Measurements from ENCODE around the gene RANBP3.

RANBP3 gene

GRCh38 chr19:5993201-5993600, 15.3 kb upstream of the RANBP3 start:
- no peak for ATAC-seq
- TF ChIP-seq CREB5 (CRISPR knock-in tag; IDR thresholded peaks at IDR 0.05; ENCODE audit: low read depth) = no peak

GRCh38 chr19:5992756-5993155, 14.8 kb upstream of the RANBP3 start:
- ATAC-seq = no peak
- no peak for TF ChIP-seq ZNF8 (CRISPR knock-in tag; IDR thresholded peaks at IDR 0.05)
- TF ChIP-seq, protein P1, sequence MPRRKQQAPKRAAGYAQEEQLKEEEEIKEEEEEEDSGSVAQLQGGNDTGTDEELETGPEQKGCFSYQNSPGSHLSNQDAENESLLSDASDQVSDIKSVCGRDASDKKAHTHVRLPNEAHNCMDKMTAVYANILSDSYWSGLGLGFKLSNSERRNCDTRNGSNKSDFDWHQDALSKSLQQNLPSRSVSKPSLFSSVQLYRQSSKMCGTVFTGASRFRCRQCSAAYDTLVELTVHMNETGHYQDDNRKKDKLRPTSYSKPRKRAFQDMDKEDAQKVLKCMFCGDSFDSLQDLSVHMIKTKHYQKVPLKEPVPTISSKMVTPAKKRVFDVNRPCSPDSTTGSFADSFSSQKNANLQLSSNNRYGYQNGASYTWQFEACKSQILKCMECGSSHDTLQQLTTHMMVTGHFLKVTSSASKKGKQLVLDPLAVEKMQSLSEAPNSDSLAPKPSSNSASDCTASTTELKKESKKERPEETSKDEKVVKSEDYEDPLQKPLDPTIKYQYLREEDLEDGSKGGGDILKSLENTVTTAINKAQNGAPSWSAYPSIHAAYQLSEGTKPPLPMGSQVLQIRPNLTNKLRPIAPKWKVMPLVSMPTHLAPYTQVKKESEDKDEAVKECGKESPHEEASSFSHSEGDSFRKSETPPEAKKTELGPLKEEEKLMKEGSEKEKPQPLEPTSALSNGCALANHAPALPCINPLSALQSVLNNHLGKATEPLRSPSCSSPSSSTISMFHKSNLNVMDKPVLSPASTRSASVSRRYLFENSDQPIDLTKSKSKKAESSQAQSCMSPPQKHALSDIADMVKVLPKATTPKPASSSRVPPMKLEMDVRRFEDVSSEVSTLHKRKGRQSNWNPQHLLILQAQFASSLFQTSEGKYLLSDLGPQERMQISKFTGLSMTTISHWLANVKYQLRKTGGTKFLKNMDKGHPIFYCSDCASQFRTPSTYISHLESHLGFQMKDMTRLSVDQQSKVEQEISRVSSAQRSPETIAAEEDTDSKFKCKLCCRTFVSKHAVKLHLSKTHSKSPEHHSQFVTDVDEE (CRISPR knock-in tag; IDR thresholded peaks at IDR 0.05) = no peak
- TF ChIP-seq ZNF565 (CRISPR knock-in tag; conservative IDR thresholded peaks at IDR 0.05; ENCODE audit: low read depth) = no peak
- no peak for TF ChIP-seq PPARA (CRISPR knock-in tag; IDR thresholded peaks at IDR 0.05; ENCODE audit: borderline replicate concordance)
- TF ChIP-seq OSR1 (CRISPR knock-in tag; IDR thresholded peaks at IDR 0.05) = no peak
- no peak for TF ChIP-seq ESRRG (CRISPR knock-in tag; IDR thresholded peaks at IDR 0.05)
- TF ChIP-seq CSDC2 (CRISPR knock-in tag; IDR thresholded peaks at IDR 0.05) = no peak
- no peak for TF ChIP-seq CSRNP3 (CRISPR knock-in tag; IDR thresholded peaks at IDR 0.05)
- TF ChIP-seq, protein P2, sequence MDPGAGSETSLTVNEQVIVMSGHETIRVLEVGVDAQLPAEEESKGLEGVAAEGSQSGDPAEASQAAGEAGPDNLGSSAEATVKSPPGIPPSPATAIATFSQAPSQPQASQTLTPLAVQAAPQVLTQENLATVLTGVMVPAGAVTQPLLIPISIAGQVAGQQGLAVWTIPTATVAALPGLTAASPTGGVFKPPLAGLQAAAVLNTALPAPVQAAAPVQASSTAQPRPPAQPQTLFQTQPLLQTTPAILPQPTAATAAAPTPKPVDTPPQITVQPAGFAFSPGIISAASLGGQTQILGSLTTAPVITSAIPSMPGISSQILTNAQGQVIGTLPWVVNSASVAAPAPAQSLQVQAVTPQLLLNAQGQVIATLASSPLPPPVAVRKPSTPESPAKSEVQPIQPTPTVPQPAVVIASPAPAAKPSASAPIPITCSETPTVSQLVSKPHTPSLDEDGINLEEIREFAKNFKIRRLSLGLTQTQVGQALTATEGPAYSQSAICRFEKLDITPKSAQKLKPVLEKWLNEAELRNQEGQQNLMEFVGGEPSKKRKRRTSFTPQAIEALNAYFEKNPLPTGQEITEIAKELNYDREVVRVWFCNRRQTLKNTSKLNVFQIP (CRISPR knock-in tag; IDR thresholded peaks at IDR 0.05; ENCODE audit: borderline replicate concordance, low read depth) = no peak
- TF ChIP-seq BACH2 (CRISPR knock-in tag; IDR thresholded peaks at IDR 0.05; ENCODE audit: borderline replicate concordance) = no peak
- TF ChIP-seq TCF4 (CRISPR knock-in tag; IDR thresholded peaks at IDR 0.05; ENCODE audit: borderline replicate concordance) = no peak
- no peak for TF ChIP-seq TOX (CRISPR knock-in tag; IDR thresholded peaks at IDR 0.05; ENCODE audit: borderline replicate concordance)
- TF ChIP-seq ZFP30 (CRISPR knock-in tag; IDR thresholded peaks at IDR 0.05) = no peak
- TF ChIP-seq ISL1 (CRISPR knock-in tag; IDR thresholded peaks at IDR 0.05) = no peak
- TF ChIP-seq ZFP3 (CRISPR knock-in tag; IDR thresholded peaks at IDR 0.05) = no peak
- TF ChIP-seq ARNTL (CRISPR knock-in tag; IDR thresholded peaks at IDR 0.05; ENCODE audit: borderline replicate concordance, low read depth) = no peak

GRCh38 chr19:5991244-5991838, 13.4 kb upstream of the RANBP3 start:
- TF ChIP-seq ZNF70 (CRISPR knock-in tag; IDR thresholded peaks at IDR 0.05) (no peak), PATZ1 (CRISPR knock-in tag; IDR thresholded peaks at IDR 0.05; ENCODE audit: borderline replicate concordance) (no peak)
- no peak for ATAC-seq

- no peak for ATAC-seq
- no peak for TF ChIP-seq CSRNP3 (CRISPR knock-in tag; IDR thresholded peaks at IDR 0.05)
- TF ChIP-seq ESRRG (CRISPR knock-in tag; IDR thresholded peaks at IDR 0.05) = no peak
- TF ChIP-seq ZFP30 (CRISPR knock-in tag; IDR thresholded peaks at IDR 0.05) = no peak
- no peak for TF ChIP-seq ZNF8 (CRISPR knock-in tag; IDR thresholded peaks at IDR 0.05)
- no peak for TF ChIP-seq RARB (CRISPR knock-in tag; IDR thresholded peaks at IDR 0.05)
- TF ChIP-seq OSR1 (CRISPR knock-in tag; IDR thresholded peaks at IDR 0.05) = no peak
- TF ChIP-seq ZNF70 (CRISPR knock-in tag; IDR thresholded peaks at IDR 0.05) = no peak
- TF ChIP-seq ARNTL (CRISPR knock-in tag; IDR thresholded peaks at IDR 0.05; ENCODE audit: borderline replicate concordance, low read depth) = no peak
- TF ChIP-seq, protein P1 (CRISPR knock-in tag; IDR thresholded peaks at IDR 0.05) = no peak
- no peak for TF ChIP-seq CREB5 (CRISPR knock-in tag; IDR thresholded peaks at IDR 0.05; ENCODE audit: low read depth)
Measured at GRCh38 chr19:5990289-5990797, 12.4 kb upstream of the RANBP3 start.

Measured in SK-N-SH treated with all-trans-retinoic acid at 6 μM for 48 hours (cell line).